Kidney (tissue), 14 donors: Measurements from ENCODE around the gene TMEM245. TPM values are rescaled to one million over a fixed set of nuclear protein-coding genes. Genes with fewer than 3 reads are reported as not detected.

Experiments
- DNase-seq, 5 donors: peaks; one replicate each; pipeline ENCODE4 v3.0.0-alpha.2; 2013 to 2020
- FAIRE-seq: peaks from 2 replicates; lab custom pipeline; 2012; peaks lifted over from hg19 to GRCh38; lab: Jason Lieb, UNC
- H3K27ac ChIP-seq, 2 donors: one replicate each; pipeline ENCODE4 v1.7.0; 2013; ENCODE audit warnings: low read depth in 2 of 2, low read length in 2 of 2, inconsistent platforms in 1 of 2
- H3K27me3 ChIP-seq: one replicate; pipeline ENCODE4 v1.7.1; 2013; ENCODE audit warnings: low read length, inconsistent platforms; ENCODE audit not compliant: control insufficient read depth, insufficient read depth
- H3K36me3 ChIP-seq, 3 donors: one replicate each; pipeline versions ENCODE4 v1.7.0 to v1.7.1; 2013; ENCODE audit warnings: low read length in 3 of 3, control low read depth in 1 of 3, inconsistent platforms in 1 of 3; ENCODE audit not compliant: insufficient read depth in 3 of 3, control insufficient read depth in 2 of 3
- H3K4me1 ChIP-seq, 3 donors: one replicate each; pipeline versions ENCODE4 v1.7.0 to v1.7.1; 2013; ENCODE audit warnings: low read length in 3 of 3, inconsistent platforms in 1 of 3, low read depth in 1 of 3; ENCODE audit not compliant: control insufficient read depth in 2 of 3, insufficient read depth in 2 of 3
- H3K4me3 ChIP-seq, 3 donors: one replicate each; pipeline versions ENCODE4 v1.7.0 to v1.8.1; 2013; ENCODE audit warnings: low read length in 3 of 3, control low read depth in 1 of 3, inconsistent platforms in 1 of 3
- H3K9ac ChIP-seq, 3 donors: one replicate each; pipeline versions ENCODE4 v1.7.0 to v1.7.1; 2013; ENCODE audit warnings: low read length in 3 of 3, control low read depth in 1 of 3, inconsistent platforms in 1 of 3
- H3K9me3 ChIP-seq, 3 donors: one replicate each; pipeline versions ENCODE4 v1.7.0 to v1.7.1; 2013; ENCODE audit warnings: low read length in 3 of 3, control low read depth in 1 of 3, inconsistent platforms in 1 of 3; ENCODE audit not compliant: control insufficient read depth in 2 of 3, insufficient read depth in 1 of 3
- CTCF ChIP-seq: IDR thresholded peaks from 3 replicates; pipeline ENCODE4 v1.5.1; 2012; ENCODE audit warnings: mild to moderate bottlenecking, moderate library complexity, borderline replicate concordance; ENCODE audit not compliant: insufficient read depth; ENCODE audit errors: extremely low read depth
- intact Hi-C: fragments of 100-400 bp; cut with DNase I; formaldehyde crosslinking; loops from one replicate; pipeline ENCODE4 v1.11.1; 2022
- polyA plus RNA-seq: library from polyadenylated mRNA; stranded (reverse); fragments of 350-450 nt; fragmentation: Illumina TruSeq; extraction: RNeasy Lipid Tissue Mini Kit (QIAGEN cat#74804); gene quantifications from one replicate; pipeline ENCODE4 v1.2.3, GENCODE V29; 2014; ENCODE audit warnings: low read depth, low replicate concordance; ENCODE audit not compliant: insufficient read depth
- total RNA-seq: library from RNA; stranded (reverse); fragmentation: NEBNext Ultra II Directional; extraction: Animal tissue kit (Norgen Biotek cat#: 25700); gene quantifications from one replicate; pipeline ENCODE4 v1.2.1, GENCODE V29; 2021
- donor health status: control.
- donor health status: control.
- donor health status: control.
- donor health status: control.
- donor health status: control.
- donor health status: DM: yes; HTN: yes; CAD: no.
- donor health status: Normal renal cell carcinoma (clear cell type).

TMEM245 gene
- total and polyA plus RNA-seq, 2 donors from 2014 or later: 23.5 to 69.5 TPM

- no peak for TF ChIP-seq CTCF
- H3K9me3 ChIP-seq: no peaks in the 10 kb centered on the region
- no peaks in the 10 kb centered on the region for H3K27me3 ChIP-seq
- no peak overlapping the region for H3K27ac ChIP-seq
- H3K4me3 ChIP-seq: no peak overlapping the region
- H3K4me1 ChIP-seq: no peaks in the 10 kb centered on the region
- no peak overlapping the region for H3K9ac ChIP-seq
- H3K36me3 ChIP-seq: no peaks in the 10 kb centered on the region
- FAIRE-seq (no peak), DNase-seq (no peak)
- intact Hi-C loops: no loop called here
These were observed 24.3 kb upstream of the TMEM245 start for GRCh38 chr9:109143881-109144562.

GRCh38 chr9:109141375-109141774 is 21.6 kb upstream of the TMEM245 start:
- intact Hi-C loops: no loop called here
- Histone ChIP-seq H3K9me3 (no peaks in the 10 kb centered on the region), H3K4me1 (no peaks in the 10 kb centered on the region), H3K27ac (no peak overlapping the region), H3K4me3 (no peak overlapping the region), H3K9ac (no peak overlapping the region), H3K27me3 (no peaks in the 10 kb centered on the region), H3K36me3 (no peaks in the 10 kb centered on the region)
- no peak for FAIRE-seq
- DNase-seq: no peak
- TF ChIP-seq CTCF: no peak

- H3K9me3 ChIP-seq: no peaks in the 10 kb centered on the region
- intact Hi-C loops: no loop called here
- FAIRE-seq (no peak), DNase-seq (no peak)
- no peaks in the 10 kb centered on the region for H3K36me3 ChIP-seq
- H3K4me1 ChIP-seq: no peaks in the 10 kb centered on the region
- no peaks in the 10 kb centered on the region for H3K27me3 ChIP-seq
- no peak for TF ChIP-seq CTCF
- no peak overlapping the region for H3K4me3 ChIP-seq
- H3K9ac ChIP-seq: no peak overlapping the region
- no peak overlapping the region for H3K27ac ChIP-seq
These were observed 20.1 kb upstream of the TMEM245 start for GRCh38 chr9:109139851-109140250.

- intact Hi-C loops: no loop called here
- no peak overlapping the region for H3K4me3 ChIP-seq
- no peaks in the 10 kb centered on the region for H3K4me1 ChIP-seq
- H3K9me3 ChIP-seq: no peaks in the 10 kb centered on the region
- FAIRE-seq: no peak
- no peak overlapping the region for H3K27ac ChIP-seq
- H3K9ac ChIP-seq: no peak overlapping the region
- no peak for TF ChIP-seq CTCF
- no peak for DNase-seq
- no peaks in the 10 kb centered on the region for H3K36me3 ChIP-seq
- H3K27me3 ChIP-seq: no peaks in the 10 kb centered on the region
These were observed 18.7 kb upstream of the TMEM245 start for GRCh38 chr9:109138421-109138820.
